GM23248 (cell line): ENCODE data around the gene NOTCH1. TPM values are rescaled to one million over a fixed set of nuclear protein-coding genes. Genes with fewer than 3 reads are reported as not detected.

ENCODE experiments used
- DNase-seq: peaks from one replicate; pipeline ENCODE4 v3.0.0-alpha.2; 2015
- H2AFZ ChIP-seq: fragments of 200-600 bp; sonication (generic); 2 replicates; pipeline ENCODE4 v1.6.1; 2016; ENCODE audit warnings: antibody characterized with exemption
- H3F3A ChIP-seq: fragments of 200-600 bp; sonication (generic); 2 replicates; pipeline ENCODE4 v1.6.1; 2016; ENCODE audit warnings: mild to moderate bottlenecking, antibody characterized with exemption, mixed run types; ENCODE audit not compliant: insufficient read depth
- H3K27ac ChIP-seq: fragments of 200-600 bp; sonication (generic); 2 replicates; pipeline ENCODE4 v1.5.1; 2016; ENCODE audit warnings: mild to moderate bottlenecking
- H3K27me3 ChIP-seq: fragments of 200-600 bp; sonication (generic); replicated peaks from 2 replicates; pipeline ENCODE4 v1.6.1; 2016; ENCODE audit warnings: mild to moderate bottlenecking; ENCODE audit not compliant: insufficient read depth
- H3K36me3 ChIP-seq: fragments of 200-600 bp; sonication (generic); 2 replicates; pipeline ENCODE4 v1.6.1; 2016; ENCODE audit warnings: low read depth, mild to moderate bottlenecking
- H3K4me1 ChIP-seq: fragments of 200-600 bp; sonication (generic); 2 replicates; pipeline ENCODE4 v1.6.1; 2016; ENCODE audit warnings: mild to moderate bottlenecking; ENCODE audit not compliant: insufficient read depth
- H3K4me2 ChIP-seq: fragments of 200-600 bp; sonication (generic); one replicate; pipeline ENCODE4 v1.6.1; 2016; ENCODE audit warnings: mild to moderate bottlenecking; ENCODE audit not compliant: unreplicated experiment
- H3K4me3 ChIP-seq: fragments of 200-600 bp; sonication (generic); 2 replicates; pipeline ENCODE4 v1.5.1; 2016; ENCODE audit warnings: mild to moderate bottlenecking
- H3K79me2 ChIP-seq: fragments of 200-600 bp; sonication (generic); 2 replicates; pipeline ENCODE4 v1.6.1; 2016; ENCODE audit warnings: mild to moderate bottlenecking; ENCODE audit not compliant: insufficient read depth
- H3K9ac ChIP-seq: fragments of 200-600 bp; sonication (generic); 2 replicates; pipeline ENCODE4 v1.6.1; 2016; ENCODE audit warnings: mild to moderate bottlenecking
- H3K9me2 ChIP-seq: fragments of 200-600 bp; sonication (generic); 2 replicates; pipeline ENCODE4 v1.6.1; 2016; ENCODE audit warnings: mixed run types, mild to moderate bottlenecking, moderate library complexity; ENCODE audit not compliant: insufficient read depth
- H3K9me3 ChIP-seq: fragments of 200-600 bp; sonication (generic); one replicate; pipeline ENCODE4 v1.6.1; 2017; ENCODE audit warnings: low read depth
- H4K20me1 ChIP-seq: fragments of 200-600 bp; sonication (generic); 2 replicates; pipeline ENCODE4 v1.6.0; 2016; ENCODE audit not compliant: insufficient read depth
- EZH2 ChIP-seq: fragments of 200-600 bp; sonication (generic); IDR thresholded peaks from 2 replicates; pipeline ENCODE4 v1.6.1; 2018; ENCODE audit warnings: antibody characterized with exemption, mild to moderate bottlenecking; ENCODE audit not compliant: insufficient read depth, poor library complexity, severe bottlenecking
- EZH2phosphoT487 ChIP-seq: fragments of 200-600 bp; sonication (generic); IDR thresholded peaks from 2 replicates; pipeline ENCODE4 v1.6.1; 2018; ENCODE audit warnings: antibody characterized with exemption, moderate library complexity, mild to moderate bottlenecking, low read depth; ENCODE audit not compliant: insufficient read depth
- WGBS, 2 experiments: methylation state at CpG; one replicate each; pipeline ENCODE4 v1.1.6; 2015 to 2017; ENCODE audit warnings: low lambda C conversion rate in 2 of 2, low coverage in 1 of 2; ENCODE audit errors: missing lambda C conversion rate in 2 of 2; 5-methylcytosine and 5-hydroxymethylcytosine counted together
- in situ Hi-C: fragments of 300-500 bp; cut with MboI; formaldehyde crosslinking; loops from 2 replicates; pipeline ENCODE4 v1.15.0; 2020
- polyA plus RNA-seq: library from polyadenylated mRNA; unstranded; fragments of >200 nt; fragmentation: Nextera tagmentation; extraction: Ambion mirVana; gene quantifications from 2 replicates; pipeline ENCODE4 v1.2.1, GENCODE V29; 2016
- total RNA-seq: library from RNA; depleted of rRNA; stranded (reverse); fragments of >200 nt; shearing (Covaris generic); gene quantifications from 2 replicates; pipeline ENCODE4 v1.2.3, GENCODE V29; 2014

The NOTCH1 gene
- total and polyA plus RNA-seq, 2 experiments from 2014 or later = 1.5 to 5.7 TPM

DNA sequence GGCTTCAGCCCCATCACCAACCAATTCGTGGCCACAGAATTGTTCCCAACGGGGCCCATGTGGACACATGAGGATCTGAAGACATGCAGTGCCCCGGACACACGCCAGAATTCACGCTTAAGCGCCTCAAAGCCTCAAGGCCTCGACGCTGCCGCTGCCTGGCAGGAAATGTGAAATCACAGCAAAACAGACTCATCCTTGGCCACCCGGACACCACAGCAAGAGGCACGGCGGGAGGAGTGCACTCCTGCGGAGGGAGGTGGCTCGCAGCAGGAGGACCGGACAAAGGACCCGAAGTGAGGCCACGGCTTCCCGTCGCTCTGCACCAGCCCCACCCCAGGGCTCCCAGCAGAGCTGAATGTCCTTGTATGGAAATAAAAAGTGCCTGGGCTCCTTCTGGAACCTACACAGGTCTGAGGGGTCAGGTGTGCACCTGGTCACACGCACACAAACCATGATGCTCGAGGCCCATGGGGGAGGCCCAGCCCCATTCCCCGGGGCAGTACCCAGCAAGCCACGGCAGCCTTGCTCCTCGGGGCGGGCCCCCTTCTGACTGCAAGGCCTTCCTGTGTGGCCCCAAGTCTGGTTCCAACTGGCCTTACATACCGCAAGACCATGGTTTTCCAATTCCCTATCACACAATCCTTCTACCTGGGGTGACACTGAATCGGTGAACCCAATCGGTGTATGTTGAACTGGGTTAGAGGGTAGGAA lies 73.1 kb downstream of the NOTCH1 start:
- H3K9ac ChIP-seq = no peak overlapping the region
- WGBS, 2 experiments = 85 to 87% methylated on average over 28 of the region's 28 CpGs
- no peak overlapping the region for H3K27ac ChIP-seq
- H3K27me3 ChIP-seq = no peaks in the 10 kb centered on the region
- no peaks in the 10 kb centered on the region for H3F3A ChIP-seq
- peaks cover 68% of the 10 kb centered on the region for H3K36me3 ChIP-seq
- H3K4me3 ChIP-seq = no peak overlapping the region
- H3K9me3 ChIP-seq = no peaks in the 10 kb centered on the region
- H2AFZ ChIP-seq = no peak overlapping the region
- no peaks in the 10 kb centered on the region for H3K9me2 ChIP-seq
- peaks cover 100% of the 10 kb centered on the region for H3K79me2 ChIP-seq
- no peak for DNase-seq
- no peak overlapping the region for H3K4me2 ChIP-seq
- in situ Hi-C loops = no loop called here
- no peaks in the 10 kb centered on the region for H3K4me1 ChIP-seq
- no peaks in the 10 kb centered on the region; the same call in 1 of the 2 replicates for H4K20me1 ChIP-seq
- no peak for TF ChIP-seq EZH2
- TF ChIP-seq EZH2phosphoT487 = no peak

DNA sequence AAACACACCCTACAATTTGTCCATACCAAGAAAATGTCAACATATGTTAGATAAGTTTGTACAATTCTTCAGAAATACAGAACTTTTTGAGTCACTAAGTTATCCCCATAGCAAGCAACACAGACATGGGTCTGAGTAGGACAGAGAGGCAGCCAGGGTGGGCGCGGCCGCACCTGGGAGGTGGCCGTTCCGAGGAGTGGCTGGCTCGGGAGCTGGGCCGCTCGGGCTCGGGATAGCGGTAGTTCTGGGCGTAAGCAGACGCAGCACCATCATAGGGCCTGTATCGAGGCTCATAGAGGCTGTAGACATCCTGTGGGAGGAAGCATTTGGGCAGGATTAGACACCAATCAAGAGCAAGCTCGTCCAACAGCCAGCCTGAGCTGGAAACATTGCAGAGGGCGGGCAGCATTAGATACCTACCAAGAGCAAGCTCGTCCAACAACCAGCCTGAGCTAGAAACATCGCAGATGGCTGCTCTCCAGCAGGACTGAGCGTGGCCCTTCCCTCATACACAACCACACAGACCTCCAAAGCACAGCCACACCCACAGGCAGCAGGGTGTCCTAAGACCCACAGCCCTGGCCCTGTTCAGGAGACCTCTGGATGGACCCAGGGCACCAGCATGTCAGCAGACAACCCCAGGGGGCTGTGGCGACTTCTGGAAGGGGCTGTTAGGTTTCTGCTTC lies 73.9 kb downstream of the NOTCH1 start:
- no peaks in the 10 kb centered on the region for H3F3A ChIP-seq
- no peaks in the 10 kb centered on the region for H3K9me2 ChIP-seq
- no peaks in the 10 kb centered on the region for H3K4me1 ChIP-seq
- H3K27ac ChIP-seq = no peak overlapping the region
- TF ChIP-seq EZH2phosphoT487 = no peak
- TF ChIP-seq EZH2 = no peak
- H3K4me2 ChIP-seq = no peak overlapping the region
- H2AFZ ChIP-seq = no peak overlapping the region
- peaks cover 100% of the 10 kb centered on the region for H3K79me2 ChIP-seq
- in situ Hi-C loops = no loop called here
- H3K27me3 ChIP-seq = no peaks in the 10 kb centered on the region
- no peak overlapping the region for H3K9ac ChIP-seq
- H3K4me3 ChIP-seq = no peak overlapping the region
- H3K36me3 ChIP-seq = peaks cover 74% of the 10 kb centered on the region
- no peak for DNase-seq
- no peaks in the 10 kb centered on the region for H3K9me3 ChIP-seq
- 95 to 97% methylated on average over 19 of the region's 19 CpGs for WGBS, 2 experiments
- no peaks in the 10 kb centered on the region for H4K20me1 ChIP-seq

DNA sequence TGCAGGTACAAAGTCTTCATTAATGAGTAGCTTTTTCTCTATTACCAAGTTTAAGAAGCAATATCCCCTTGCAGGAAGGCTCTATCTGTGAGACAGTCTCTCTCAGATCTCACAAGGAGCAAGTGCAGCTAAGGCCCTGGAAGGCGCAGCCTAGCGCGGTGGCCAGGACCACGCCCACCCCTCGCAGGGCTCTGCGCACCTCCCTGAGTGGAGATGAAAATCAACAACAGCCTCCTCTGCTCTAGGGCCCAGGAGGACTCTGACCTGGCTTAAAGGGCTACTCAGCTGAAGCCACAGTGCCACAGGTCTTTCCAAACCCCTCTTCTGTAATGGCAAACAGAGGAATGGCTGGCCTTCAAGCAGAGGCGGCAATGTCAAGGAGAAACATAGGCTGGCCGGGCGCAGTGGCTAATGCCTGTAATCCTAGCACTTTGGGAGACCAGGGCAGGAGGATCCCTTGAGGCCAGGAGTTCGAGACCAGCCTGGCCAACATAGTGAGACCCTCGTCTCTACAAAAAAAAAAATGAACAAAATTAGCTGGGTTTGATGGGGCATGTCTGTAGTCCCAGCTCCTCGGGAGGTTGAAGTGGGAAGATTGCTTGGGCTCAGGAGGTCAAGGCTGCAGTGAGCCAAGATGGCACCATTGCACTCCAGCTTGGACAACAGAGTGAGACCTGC lies 74.9 kb downstream of the NOTCH1 start:
- Histone ChIP-seq H3K4me1 (no peaks in the 10 kb centered on the region), H2AFZ (no peak overlapping the region), H3F3A (no peaks in the 10 kb centered on the region), H3K27me3 (no peaks in the 10 kb centered on the region), H4K20me1 (no peaks in the 10 kb centered on the region), H3K4me2 (no peak overlapping the region), H3K36me3 (peaks cover 75% of the 10 kb centered on the region), H3K9me2 (no peaks in the 10 kb centered on the region), H3K9ac (no peak overlapping the region), H3K9me3 (no peaks in the 10 kb centered on the region), H3K79me2 (peaks cover 100% of the 10 kb centered on the region), H3K27ac (no peak overlapping the region), H3K4me3 (no peak overlapping the region)
- in situ Hi-C loops = no loop called here
- TF ChIP-seq EZH2 (no peak), EZH2phosphoT487 (no peak)
- no peak for DNase-seq
- 94 to 98% methylated on average over 12 of the region's 12 CpGs for WGBS, 2 experiments

DNA sequence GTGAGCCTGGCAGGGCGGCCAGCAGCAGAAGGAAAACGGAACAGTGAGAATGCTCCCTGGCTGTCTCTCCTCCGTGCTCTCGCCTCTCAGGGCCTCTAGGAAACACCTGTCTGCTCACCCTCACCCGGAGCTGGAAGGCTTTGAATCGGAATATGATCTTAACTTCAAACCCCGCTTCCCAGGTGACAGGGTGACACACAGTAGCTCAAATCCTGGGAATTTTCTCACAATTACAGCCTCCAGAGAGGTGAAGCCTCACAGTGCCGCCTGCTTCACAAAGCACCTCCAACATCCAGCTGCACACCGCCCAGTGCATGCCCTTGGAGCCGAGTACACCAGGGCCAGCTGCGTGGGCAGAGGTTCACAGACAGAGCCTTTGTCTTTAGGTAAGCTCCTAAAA lies 75.5 kb downstream of the NOTCH1 start:
- in situ Hi-C loops = no loop called here
- no peak overlapping the region for H3K4me3 ChIP-seq
- no peak for TF ChIP-seq EZH2phosphoT487
- TF ChIP-seq EZH2 = no peak
- DNase-seq = no peak
- H3K27me3 ChIP-seq = no peaks in the 10 kb centered on the region
- 92% methylated on average over 10 to 11 of the region's 11 CpGs for WGBS, 2 experiments
- no peak overlapping the region for H3K27ac ChIP-seq
- no peak overlapping the region for H2AFZ ChIP-seq
- H3K9me2 ChIP-seq = no peaks in the 10 kb centered on the region
- H3K4me1 ChIP-seq = no peaks in the 10 kb centered on the region
- no peak overlapping the region for H3K9ac ChIP-seq
- no peaks in the 10 kb centered on the region for H3K9me3 ChIP-seq
- no peak overlapping the region for H3K4me2 ChIP-seq
- no peaks in the 10 kb centered on the region for H4K20me1 ChIP-seq
- peaks cover 99% of the 10 kb centered on the region for H3K79me2 ChIP-seq
- H3F3A ChIP-seq = no peaks in the 10 kb centered on the region
- H3K36me3 ChIP-seq = peaks cover 75% of the 10 kb centered on the region
